ENCODE measurements around the gene PASK.

GRCh38 chr2:241074901-241075540 is 74.3 kb downstream of the PASK start:
- TF ChIP-seq, protein P1, sequence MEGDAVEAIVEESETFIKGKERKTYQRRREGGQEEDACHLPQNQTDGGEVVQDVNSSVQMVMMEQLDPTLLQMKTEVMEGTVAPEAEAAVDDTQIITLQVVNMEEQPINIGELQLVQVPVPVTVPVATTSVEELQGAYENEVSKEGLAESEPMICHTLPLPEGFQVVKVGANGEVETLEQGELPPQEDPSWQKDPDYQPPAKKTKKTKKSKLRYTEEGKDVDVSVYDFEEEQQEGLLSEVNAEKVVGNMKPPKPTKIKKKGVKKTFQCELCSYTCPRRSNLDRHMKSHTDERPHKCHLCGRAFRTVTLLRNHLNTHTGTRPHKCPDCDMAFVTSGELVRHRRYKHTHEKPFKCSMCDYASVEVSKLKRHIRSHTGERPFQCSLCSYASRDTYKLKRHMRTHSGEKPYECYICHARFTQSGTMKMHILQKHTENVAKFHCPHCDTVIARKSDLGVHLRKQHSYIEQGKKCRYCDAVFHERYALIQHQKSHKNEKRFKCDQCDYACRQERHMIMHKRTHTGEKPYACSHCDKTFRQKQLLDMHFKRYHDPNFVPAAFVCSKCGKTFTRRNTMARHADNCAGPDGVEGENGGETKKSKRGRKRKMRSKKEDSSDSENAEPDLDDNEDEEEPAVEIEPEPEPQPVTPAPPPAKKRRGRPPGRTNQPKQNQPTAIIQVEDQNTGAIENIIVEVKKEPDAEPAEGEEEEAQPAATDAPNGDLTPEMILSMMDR (IDR thresholded peaks at IDR 0.05; ENCODE audit: poor library complexity, severe bottlenecking), result no peak
- TF ChIP-seq SMC3 (conservative IDR thresholded peaks at IDR 0.05; ENCODE audit: poor library complexity) (no peak), TAF1 (IDR thresholded peaks at IDR 0.05; ENCODE audit: low read depth) (no peak), POLR2AphosphoS5 (IDR thresholded peaks at IDR 0.05) (no peak), RAD21 (conservative IDR thresholded peaks at IDR 0.05) (no peak), EP300 (conservative IDR thresholded peaks at IDR 0.05; ENCODE audit: poor library complexity, severe bottlenecking) (no peak), EZH2 (IDR thresholded peaks at IDR 0.05; ENCODE audit: borderline replicate concordance, insufficient read depth, low read length, poor library complexity, severe bottlenecking) (no peak)
- TF ChIP-seq, protein P2, sequence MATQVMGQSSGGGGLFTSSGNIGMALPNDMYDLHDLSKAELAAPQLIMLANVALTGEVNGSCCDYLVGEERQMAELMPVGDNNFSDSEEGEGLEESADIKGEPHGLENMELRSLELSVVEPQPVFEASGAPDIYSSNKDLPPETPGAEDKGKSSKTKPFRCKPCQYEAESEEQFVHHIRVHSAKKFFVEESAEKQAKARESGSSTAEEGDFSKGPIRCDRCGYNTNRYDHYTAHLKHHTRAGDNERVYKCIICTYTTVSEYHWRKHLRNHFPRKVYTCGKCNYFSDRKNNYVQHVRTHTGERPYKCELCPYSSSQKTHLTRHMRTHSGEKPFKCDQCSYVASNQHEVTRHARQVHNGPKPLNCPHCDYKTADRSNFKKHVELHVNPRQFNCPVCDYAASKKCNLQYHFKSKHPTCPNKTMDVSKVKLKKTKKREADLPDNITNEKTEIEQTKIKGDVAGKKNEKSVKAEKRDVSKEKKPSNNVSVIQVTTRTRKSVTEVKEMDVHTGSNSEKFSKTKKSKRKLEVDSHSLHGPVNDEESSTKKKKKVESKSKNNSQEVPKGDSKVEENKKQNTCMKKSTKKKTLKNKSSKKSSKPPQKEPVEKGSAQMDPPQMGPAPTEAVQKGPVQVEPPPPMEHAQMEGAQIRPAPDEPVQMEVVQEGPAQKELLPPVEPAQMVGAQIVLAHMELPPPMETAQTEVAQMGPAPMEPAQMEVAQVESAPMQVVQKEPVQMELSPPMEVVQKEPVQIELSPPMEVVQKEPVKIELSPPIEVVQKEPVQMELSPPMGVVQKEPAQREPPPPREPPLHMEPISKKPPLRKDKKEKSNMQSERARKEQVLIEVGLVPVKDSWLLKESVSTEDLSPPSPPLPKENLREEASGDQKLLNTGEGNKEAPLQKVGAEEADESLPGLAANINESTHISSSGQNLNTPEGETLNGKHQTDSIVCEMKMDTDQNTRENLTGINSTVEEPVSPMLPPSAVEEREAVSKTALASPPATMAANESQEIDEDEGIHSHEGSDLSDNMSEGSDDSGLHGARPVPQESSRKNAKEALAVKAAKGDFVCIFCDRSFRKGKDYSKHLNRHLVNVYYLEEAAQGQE (IDR thresholded peaks at IDR 0.05; ENCODE audit: borderline replicate concordance), result no peak
